Measurements from ENCODE around the gene GAB1.

GRCh38 chr4:143412420-143412758 is 75.7 kb downstream of the GAB1 start:
- TF ChIP-seq ATF2 (tag by site-specific recombination; IDR thresholded peaks at IDR 0.05; ENCODE audit: low read depth), result no peak
- TF ChIP-seq, protein P1, sequence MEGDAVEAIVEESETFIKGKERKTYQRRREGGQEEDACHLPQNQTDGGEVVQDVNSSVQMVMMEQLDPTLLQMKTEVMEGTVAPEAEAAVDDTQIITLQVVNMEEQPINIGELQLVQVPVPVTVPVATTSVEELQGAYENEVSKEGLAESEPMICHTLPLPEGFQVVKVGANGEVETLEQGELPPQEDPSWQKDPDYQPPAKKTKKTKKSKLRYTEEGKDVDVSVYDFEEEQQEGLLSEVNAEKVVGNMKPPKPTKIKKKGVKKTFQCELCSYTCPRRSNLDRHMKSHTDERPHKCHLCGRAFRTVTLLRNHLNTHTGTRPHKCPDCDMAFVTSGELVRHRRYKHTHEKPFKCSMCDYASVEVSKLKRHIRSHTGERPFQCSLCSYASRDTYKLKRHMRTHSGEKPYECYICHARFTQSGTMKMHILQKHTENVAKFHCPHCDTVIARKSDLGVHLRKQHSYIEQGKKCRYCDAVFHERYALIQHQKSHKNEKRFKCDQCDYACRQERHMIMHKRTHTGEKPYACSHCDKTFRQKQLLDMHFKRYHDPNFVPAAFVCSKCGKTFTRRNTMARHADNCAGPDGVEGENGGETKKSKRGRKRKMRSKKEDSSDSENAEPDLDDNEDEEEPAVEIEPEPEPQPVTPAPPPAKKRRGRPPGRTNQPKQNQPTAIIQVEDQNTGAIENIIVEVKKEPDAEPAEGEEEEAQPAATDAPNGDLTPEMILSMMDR (tag by site-specific recombination; IDR thresholded peaks at IDR 0.05), result no peak
- no peak for TF ChIP-seq ZNF704 (tag by site-specific recombination; IDR thresholded peaks at IDR 0.05)
